B cell (primary cell): ENCODE data around the gene DDX60. TPM values are rescaled to one million over a fixed set of nuclear protein-coding genes. Genes with fewer than 3 reads are reported as not detected.
A peak's percentile ranks its signal among the peaks of the same experiment; 100 is the strongest.

Experiments used
- ATAC-seq: fragments of 200-7000 bp; cut with Tn5 transposase; one replicate; pipeline ENCODE4 v1.10.0; 2021; ENCODE audit warnings: low read depth, mild to moderate bottlenecking, moderate number of reproducible peaks, moderate library complexity
- CTCF ChIA-PET: fragments of 350-600 bp; sonication (Branson Sonifier 250); formaldehyde crosslinking; loops from one replicate; lab custom pipeline; 2021; ENCODE audit warnings: antibody characterized with exemption, inconsistent platforms; lab: Charles Lee
- POLR2A ChIA-PET: fragments of 350-600 bp; sonication (Branson Sonifier 250); formaldehyde crosslinking; loops from one replicate; lab custom pipeline; 2021; ENCODE audit warnings: antibody characterized with exemption; lab: Charles Lee
- DNase-seq: peaks from one replicate; pipeline ENCODE4 v3.0.0; 2013
- H2AFZ ChIP-seq: 2 replicates; pipeline ENCODE4 v1.6.1; 2012; ENCODE audit warnings: mild to moderate bottlenecking, low read depth, low read length; ENCODE audit not compliant: insufficient read depth, poor library complexity, severe bottlenecking
- H3K27ac ChIP-seq, 2 donors: 1 replicate in 1 of 2; 2 replicates in 1 of 2; pipeline ENCODE4 v1.5.1; 2012 to 2013; ENCODE audit warnings: low read length in 2 of 2, mild to moderate bottlenecking in 2 of 2, moderate library complexity in 1 of 2
- H3K27me3 ChIP-seq, 4 experiments: fragments of 200-600 bp in 1 of 4; sonication (generic) in 1 of 4; replicated peaks in 1 of 4; 1 replicate in 2 of 4; 2 replicates in 2 of 4; pipeline versions ENCODE4 v1.6.1 to v1.7.0; 2013 to 2016; ENCODE audit warnings: low read length in 3 of 4, mild to moderate bottlenecking in 2 of 4, mixed read lengths in 1 of 4, moderate library complexity in 1 of 4; ENCODE audit not compliant: insufficient read depth in 4 of 4, control insufficient read depth in 3 of 4; ENCODE audit errors: control extremely low read depth in 1 of 4
- H3K36me3 ChIP-seq, 2 experiments: replicated peaks in 1 of 2; 1 replicate in 1 of 2; 2 replicates in 1 of 2; pipeline versions ENCODE4 v1.6.1 to v1.7.1; 2013; ENCODE audit warnings: low read length in 1 of 2; ENCODE audit not compliant: insufficient read depth in 2 of 2, control insufficient read depth in 1 of 2; ENCODE audit errors: control extremely low read depth in 1 of 2, extremely low read depth in 1 of 2
- H3K4me1 ChIP-seq, 2 donors: fragments of 200-600 bp in 1 of 2; sonication (generic) in 1 of 2; 1 replicate in 1 of 2; 2 replicates in 1 of 2; pipeline versions ENCODE4 v1.5.1 to v1.6.1; 2013 to 2017; ENCODE audit warnings: low read length in 2 of 2; ENCODE audit not compliant: control insufficient read depth in 2 of 2, insufficient read depth in 2 of 2
- H3K4me2 ChIP-seq: replicated peaks from 2 replicates; pipeline ENCODE3; 2012; ENCODE audit warnings: mild to moderate bottlenecking, low read depth, low read length; ENCODE audit not compliant: poor library complexity, severe bottlenecking
- H3K4me3 ChIP-seq, 5 experiments: fragments of 200-600 bp in 1 of 5; sonication (generic) in 1 of 5; 1 replicate in 3 of 5; 2 replicates in 2 of 5; pipeline versions ENCODE4 v1.5.1 to v1.7.0; 2011 to 2016; ENCODE audit warnings: low read length in 4 of 5, mild to moderate bottlenecking in 4 of 5, low read depth in 2 of 5, control low read depth in 1 of 5, moderate library complexity in 1 of 5; ENCODE audit not compliant: insufficient read depth in 1 of 5; ENCODE audit errors: control extremely low read depth in 1 of 5, extremely low read depth in 1 of 5
- H3K79me2 ChIP-seq: fragments of 200-600 bp; sonication (generic); one replicate; pipeline ENCODE4 v1.6.0; 2016; ENCODE audit warnings: low read length; ENCODE audit not compliant: control insufficient read depth, insufficient read depth
- H3K9ac ChIP-seq: fragments of 200-600 bp; sonication (generic); 2 replicates; pipeline ENCODE4 v1.6.1; 2017; ENCODE audit warnings: mild to moderate bottlenecking, low read length, moderate library complexity
- H3K9me3 ChIP-seq, 3 donors: one replicate each; pipeline versions ENCODE4 v1.6.1 to v1.7.1; 2013; ENCODE audit warnings: low read length in 2 of 3; ENCODE audit not compliant: control insufficient read depth in 2 of 3, insufficient read depth in 1 of 3; ENCODE audit errors: control extremely low read depth in 1 of 3
- H4K20me1 ChIP-seq: 2 replicates; pipeline ENCODE4 v1.6.0; 2012; ENCODE audit warnings: mild to moderate bottlenecking, low read length; ENCODE audit not compliant: insufficient read depth, control insufficient read depth, poor library complexity, severe bottlenecking
- H3K27ac Mint-ChIP-seq: one replicate; pipeline ENCODE4 v1.8.0; 2021; ENCODE audit warnings: mixed read lengths
- H3K27me3 Mint-ChIP-seq: one replicate; pipeline ENCODE4 v1.8.0; 2021; ENCODE audit warnings: mixed read lengths
- H3K4me1 Mint-ChIP-seq: one replicate; pipeline ENCODE4 v1.8.0; 2021; ENCODE audit warnings: mixed read lengths
- H3K4me3 Mint-ChIP-seq: one replicate; pipeline ENCODE4 v1.8.0; 2021; ENCODE audit warnings: mixed read lengths
- H3K9me3 Mint-ChIP-seq: one replicate; pipeline ENCODE4 v1.8.0; 2022; ENCODE audit warnings: mixed read lengths; ENCODE audit not compliant: insufficient read depth
- EZH2 ChIP-seq: IDR thresholded peaks from 2 replicates; pipeline ENCODE4 v1.6.1; 2012; ENCODE audit warnings: borderline replicate concordance, low read depth, mild to moderate bottlenecking, moderate library complexity, low read length; ENCODE audit not compliant: insufficient read depth, poor library complexity, severe bottlenecking
- WGBS: methylation state at CpG from one replicate; pipeline ENCODE4 v1.1.5; 2013; ENCODE audit warnings: missing lambda C conversion rate; ENCODE audit not compliant: insufficient coverage; 5-methylcytosine and 5-hydroxymethylcytosine counted together
- intact Hi-C: fragments of 100-400 bp; cut with micrococcal nuclease; formaldehyde crosslinking; loops from one replicate; pipeline ENCODE4 v1.10.0; 2022
- polyA plus RNA-seq: library from polyadenylated mRNA; depleted of rRNA; stranded (reverse); fragments of >200 nt; gene quantifications from 2 replicates; pipeline ENCODE4 v1.2.3, GENCODE V29; 2012
- total RNA-seq, 2 donors: library from RNA; stranded (reverse); fragments of 120-200 nt in 1 of 2; gene quantifications; 1 replicate in 1 of 2; 2 replicates in 1 of 2; pipeline versions ENCODE4 v1.2.3 to v1.2.4, GENCODE V29; 2013 to 2022
- TF ChIP-seq, protein P1 (sequence below): fragments of 200-600 bp; IDR thresholded peaks from one replicate; pipeline ENCODE4 v1.8.0; 2022; ENCODE audit warnings: antibody characterized with exemption, mild to moderate bottlenecking

The DDX60 gene
- total and polyA plus RNA-seq, 2 donors (not counting 1 experiment from before 2014, with no cell fraction given): 7.0 to 21.3 TPM

DNA sequence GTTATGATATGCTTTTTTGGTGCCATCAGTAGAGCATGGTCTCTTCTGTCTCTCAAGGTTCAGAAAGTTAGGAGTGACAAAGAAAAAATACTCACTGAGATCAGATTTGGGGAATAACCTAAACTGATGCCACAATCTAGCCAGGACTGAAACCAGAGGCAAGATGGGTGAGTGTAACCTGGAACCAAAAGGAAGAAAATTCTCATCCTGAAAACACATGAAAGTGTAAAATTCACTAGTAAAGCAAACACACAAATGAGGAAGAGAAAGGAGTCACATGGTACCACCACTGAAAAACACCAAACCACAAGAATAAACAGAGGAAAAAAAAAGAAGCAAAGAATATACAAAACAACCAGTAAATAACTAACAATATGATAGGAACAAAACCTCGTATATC, 129.8 kb downstream of the DDX60 start:
- H3K79me2 ChIP-seq: no peaks in the 10 kb centered on the region
- H3K4me1 Mint-ChIP-seq: peaks cover 8% of the 10 kb centered on the region
- H3K36me3 ChIP-seq: no peaks in the 10 kb centered on the region
- H3K27ac Mint-ChIP-seq: peak overlapping the region; percentile 6
- intact Hi-C loops: loop anchor here (10.0 kb wide), 1 partner anchor 1376 kb away; no protein-coding TSS in a partner anchor
- TF ChIP-seq, protein P1, sequence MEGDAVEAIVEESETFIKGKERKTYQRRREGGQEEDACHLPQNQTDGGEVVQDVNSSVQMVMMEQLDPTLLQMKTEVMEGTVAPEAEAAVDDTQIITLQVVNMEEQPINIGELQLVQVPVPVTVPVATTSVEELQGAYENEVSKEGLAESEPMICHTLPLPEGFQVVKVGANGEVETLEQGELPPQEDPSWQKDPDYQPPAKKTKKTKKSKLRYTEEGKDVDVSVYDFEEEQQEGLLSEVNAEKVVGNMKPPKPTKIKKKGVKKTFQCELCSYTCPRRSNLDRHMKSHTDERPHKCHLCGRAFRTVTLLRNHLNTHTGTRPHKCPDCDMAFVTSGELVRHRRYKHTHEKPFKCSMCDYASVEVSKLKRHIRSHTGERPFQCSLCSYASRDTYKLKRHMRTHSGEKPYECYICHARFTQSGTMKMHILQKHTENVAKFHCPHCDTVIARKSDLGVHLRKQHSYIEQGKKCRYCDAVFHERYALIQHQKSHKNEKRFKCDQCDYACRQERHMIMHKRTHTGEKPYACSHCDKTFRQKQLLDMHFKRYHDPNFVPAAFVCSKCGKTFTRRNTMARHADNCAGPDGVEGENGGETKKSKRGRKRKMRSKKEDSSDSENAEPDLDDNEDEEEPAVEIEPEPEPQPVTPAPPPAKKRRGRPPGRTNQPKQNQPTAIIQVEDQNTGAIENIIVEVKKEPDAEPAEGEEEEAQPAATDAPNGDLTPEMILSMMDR: no peak
- no peak for TF ChIP-seq EZH2
- ChIA-PET POLR2A (no interaction called here), CTCF (no interaction called here)
- H3K27ac ChIP-seq: no peak overlapping the region
- H4K20me1 ChIP-seq: no peaks in the 10 kb centered on the region
- H3K4me3 ChIP-seq: no peak overlapping the region
- no peak overlapping the region for H3K9ac ChIP-seq
- H3K4me3 Mint-ChIP-seq: no peak overlapping the region
- H3K27me3 ChIP-seq: no peaks in the 10 kb centered on the region
- H3K9me3 ChIP-seq: no peaks in the 10 kb centered on the region
- peaks cover 0 to 3% of the 10 kb centered on the region in 2 donors for H3K4me1 ChIP-seq
- ATAC-seq (no peak), DNase-seq (no peak)
- no peaks in the 10 kb centered on the region for H3K27me3 Mint-ChIP-seq
- no peak overlapping the region for H2AFZ ChIP-seq
- peaks cover 2% of the 10 kb centered on the region for H3K9me3 Mint-ChIP-seq
- WGBS: no CpG with 5 or more reads among the region's 1 CpG
- H3K4me2 ChIP-seq: no peak overlapping the region

DNA sequence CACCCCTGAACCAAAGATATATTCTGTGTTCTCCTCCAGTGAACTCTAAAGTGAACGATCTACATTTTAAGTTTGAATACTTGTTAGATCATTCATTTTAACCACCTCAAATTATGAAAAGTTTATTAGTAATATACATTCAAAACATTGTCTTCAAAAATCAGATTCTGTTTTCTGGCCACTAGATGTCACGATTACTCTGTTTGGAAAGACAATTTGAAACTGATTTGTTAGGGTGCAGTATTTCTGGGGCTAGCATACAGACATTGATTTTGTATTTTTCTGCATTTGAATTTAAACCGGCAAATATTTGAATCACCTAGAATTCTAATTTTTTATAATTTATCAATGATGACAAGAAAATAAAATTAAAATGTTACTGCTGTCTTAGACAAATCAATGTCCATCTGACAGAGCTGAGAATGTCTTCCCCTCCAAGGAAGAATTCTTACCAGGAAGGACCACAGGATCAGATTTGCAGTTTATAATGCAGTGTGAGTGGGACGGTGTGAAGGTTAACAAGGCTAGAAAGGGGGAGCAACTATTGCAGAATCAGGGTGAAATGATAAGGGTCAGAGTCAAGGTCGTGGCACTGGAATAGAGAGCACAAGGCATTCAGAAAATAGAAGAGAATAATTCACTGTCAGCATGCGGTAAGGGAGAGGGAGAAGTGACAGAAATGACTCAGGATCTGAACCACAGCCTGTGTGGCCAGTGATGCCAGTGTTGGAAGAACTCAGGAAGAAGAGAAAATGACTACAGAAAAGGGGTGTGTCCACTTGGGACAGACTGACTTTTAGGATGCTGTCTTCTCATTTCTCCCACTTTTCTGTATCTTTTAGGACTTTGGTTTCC, 134.6 kb downstream of the DDX60 start:
- H3K9me3 Mint-ChIP-seq: peaks cover 2% of the 10 kb centered on the region
- H3K27me3 Mint-ChIP-seq: no peaks in the 10 kb centered on the region
- DNase-seq: peak; percentile 12
- Histone ChIP-seq H3K79me2 (no peaks in the 10 kb centered on the region), H3K36me3 (no peaks in the 10 kb centered on the region), H3K4me2 (no peak overlapping the region), H3K4me3 (no peak overlapping the region), H3K9me3 (no peaks in the 10 kb centered on the region), H3K27ac (no peak overlapping the region), H3K27me3 (no peaks in the 10 kb centered on the region), H4K20me1 (no peaks in the 10 kb centered on the region), H3K9ac (no peak overlapping the region), H3K4me1 (peaks cover 0 to 3% of the 10 kb centered on the region in 2 donors), H2AFZ (no peak overlapping the region)
- ChIA-PET CTCF (interaction anchor here (0.7 kb wide), 1 partner anchor 739 kb away, joined by 3 read pairs; no protein-coding TSS in a partner anchor), POLR2A (no interaction called here)
- H3K4me3 Mint-ChIP-seq: no peak overlapping the region
- H3K4me1 Mint-ChIP-seq: peaks cover 5% of the 10 kb centered on the region
- WGBS: 57% methylated on average over 3 of the region's 6 CpGs
- no peak for ATAC-seq
- intact Hi-C loops: loop anchor here (2.0 to 10.0 kb wide), 4 partner anchors 738 to 1863 kb away; no protein-coding TSS in a partner anchor
- TF ChIP-seq EZH2: no peak
- TF ChIP-seq, protein P1: peak; percentile 52
- no peak overlapping the region for H3K27ac Mint-ChIP-seq
